ENCODE data around the gene MINDY4.

GRCh38 chr7:30844916-30845315 lies 73.7 kb downstream of the MINDY4 start:
- TF ChIP-seq RAD21 (IDR thresholded peaks at IDR 0.05) (no peak), CTCF (IDR thresholded peaks at IDR 0.05; ENCODE audit: low read depth, low read length, missing input control) (no peak), RXRA (IDR thresholded peaks at IDR 0.05) (no peak), ATF3 (IDR thresholded peaks at IDR 0.05) (no peak), YY1 (IDR thresholded peaks at IDR 0.05) (no peak), JUND (IDR thresholded peaks at IDR 0.05) (no peak), GABPA (IDR thresholded peaks at IDR 0.05 in 1 of 2, conservative IDR thresholded peaks at IDR 0.05 in 1 of 2) (no peak), TAF1 (conservative IDR thresholded peaks at IDR 0.05) (no peak), EGR1 (IDR thresholded peaks at IDR 0.05; ENCODE audit: low read depth in 2 of 2) (no peak), SP1 (IDR thresholded peaks at IDR 0.05) (no peak), NR2F2 (IDR thresholded peaks at IDR 0.05) (no peak), FOXA1 (IDR thresholded peaks at IDR 0.05) (no peak)
- TF ChIP-seq, protein P1, sequence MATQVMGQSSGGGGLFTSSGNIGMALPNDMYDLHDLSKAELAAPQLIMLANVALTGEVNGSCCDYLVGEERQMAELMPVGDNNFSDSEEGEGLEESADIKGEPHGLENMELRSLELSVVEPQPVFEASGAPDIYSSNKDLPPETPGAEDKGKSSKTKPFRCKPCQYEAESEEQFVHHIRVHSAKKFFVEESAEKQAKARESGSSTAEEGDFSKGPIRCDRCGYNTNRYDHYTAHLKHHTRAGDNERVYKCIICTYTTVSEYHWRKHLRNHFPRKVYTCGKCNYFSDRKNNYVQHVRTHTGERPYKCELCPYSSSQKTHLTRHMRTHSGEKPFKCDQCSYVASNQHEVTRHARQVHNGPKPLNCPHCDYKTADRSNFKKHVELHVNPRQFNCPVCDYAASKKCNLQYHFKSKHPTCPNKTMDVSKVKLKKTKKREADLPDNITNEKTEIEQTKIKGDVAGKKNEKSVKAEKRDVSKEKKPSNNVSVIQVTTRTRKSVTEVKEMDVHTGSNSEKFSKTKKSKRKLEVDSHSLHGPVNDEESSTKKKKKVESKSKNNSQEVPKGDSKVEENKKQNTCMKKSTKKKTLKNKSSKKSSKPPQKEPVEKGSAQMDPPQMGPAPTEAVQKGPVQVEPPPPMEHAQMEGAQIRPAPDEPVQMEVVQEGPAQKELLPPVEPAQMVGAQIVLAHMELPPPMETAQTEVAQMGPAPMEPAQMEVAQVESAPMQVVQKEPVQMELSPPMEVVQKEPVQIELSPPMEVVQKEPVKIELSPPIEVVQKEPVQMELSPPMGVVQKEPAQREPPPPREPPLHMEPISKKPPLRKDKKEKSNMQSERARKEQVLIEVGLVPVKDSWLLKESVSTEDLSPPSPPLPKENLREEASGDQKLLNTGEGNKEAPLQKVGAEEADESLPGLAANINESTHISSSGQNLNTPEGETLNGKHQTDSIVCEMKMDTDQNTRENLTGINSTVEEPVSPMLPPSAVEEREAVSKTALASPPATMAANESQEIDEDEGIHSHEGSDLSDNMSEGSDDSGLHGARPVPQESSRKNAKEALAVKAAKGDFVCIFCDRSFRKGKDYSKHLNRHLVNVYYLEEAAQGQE (IDR thresholded peaks at IDR 0.05): no peak
- TF ChIP-seq, protein P2, sequence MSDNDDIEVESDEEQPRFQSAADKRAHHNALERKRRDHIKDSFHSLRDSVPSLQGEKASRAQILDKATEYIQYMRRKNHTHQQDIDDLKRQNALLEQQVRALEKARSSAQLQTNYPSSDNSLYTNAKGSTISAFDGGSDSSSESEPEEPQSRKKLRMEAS (IDR thresholded peaks at IDR 0.05): no peak
